ENCODE data around the gene ERGIC1. TPM values are rescaled to one million over a fixed set of nuclear protein-coding genes. Genes with fewer than 3 reads are reported as not detected.

Gene ERGIC1
- total and polyA plus RNA-seq, 2 of the 13 experiments (the other 11 are each of a cell fraction or from before 2014, with no cell fraction given), result 78.5 to 184 TPM

GRCh38 chr5:172871536-172871935 lies 37.5 kb downstream of the ERGIC1 start:
- WGBS (ENCODE audit: low lambda C conversion rate), result 97% methylated on average over 3 of the region's 3 CpGs
- H3K4me3 ChIP-seq (replicated peaks in 1 of 3; ENCODE audit: insufficient read depth in 1 of 3, low read depth in 2 of 3, low read length in 3 of 3), result no peak overlapping the region
- H2AFZ ChIP-seq (ENCODE audit: low read length), result no peak overlapping the region
- no TSS peak for BruUV-seq (replicated peaks)
- intact Hi-C loops (cut with micrococcal nuclease; ENCODE audit: unreplicated experiment), result no loop called here
- no peaks in the 10 kb centered on the region; the same call in 1 of the 2 replicates for H4K20me1 ChIP-seq (ENCODE audit: insufficient read depth, low read length)
- H3K27me3 ChIP-seq (ENCODE audit: control insufficient read depth in 1 of 2, insufficient read depth in 2 of 2, low read length in 2 of 2), result no peaks in the 10 kb centered on the region
- no peaks in the 10 kb centered on the region for H3K9me3 ChIP-seq (ENCODE audit: low read length)
- TF ChIP-seq IRF2 (CRISPR knock-in tag; IDR thresholded peaks at IDR 0.05), result no peak
- no peak for TF ChIP-seq MAFG (CRISPR knock-in tag; IDR thresholded peaks at IDR 0.05)
- no peak for TF ChIP-seq SRSF4 (IDR thresholded peaks at IDR 0.05; ENCODE audit: low read depth, low read length, poor library complexity, severe bottlenecking)
- TF ChIP-seq SETDB1 (CRISPR knock-in tag; IDR thresholded peaks at IDR 0.05; ENCODE audit: borderline replicate concordance), result no peak
- TF ChIP-seq THAP7 (CRISPR knock-in tag; IDR thresholded peaks at IDR 0.05), result no peak
- no peak for TF ChIP-seq ZNF501 (CRISPR knock-in tag; IDR thresholded peaks at IDR 0.05)
- TF ChIP-seq ISX (CRISPR knock-in tag; conservative IDR thresholded peaks at IDR 0.05), result no peak
- no peak for TF ChIP-seq KMT2A (CRISPR knock-in tag; IDR thresholded peaks at IDR 0.05)
- TF ChIP-seq KLF16 (CRISPR knock-in tag; IDR thresholded peaks at IDR 0.05), result no peak
- no peak for TF ChIP-seq ZFP82 (CRISPR knock-in tag; IDR thresholded peaks at IDR 0.05; ENCODE audit: borderline replicate concordance)
- TF ChIP-seq FOXM1 (CRISPR knock-in tag; IDR thresholded peaks at IDR 0.05), result no peak
- no peak for TF ChIP-seq MTA1 (CRISPR knock-in tag; IDR thresholded peaks at IDR 0.05; ENCODE audit: borderline replicate concordance)
- no peak for TF ChIP-seq PBX3 (CRISPR knock-in tag; IDR thresholded peaks at IDR 0.05; ENCODE audit: borderline replicate concordance)
- no peak for TF ChIP-seq MYPOP (CRISPR knock-in tag; IDR thresholded peaks at IDR 0.05)
- H3K4me2 ChIP-seq (ENCODE audit: low read depth, low read length), result no peak overlapping the region
- in situ Hi-C loops (cut with HindIII; ENCODE audit: extremely low pct_ligation_motif_present, low pct_unique_long_range_greater_than_20kb), result no loop called here
- DNase-seq (ENCODE audit: low spot score) (no peak), ATAC-seq (no peak), FAIRE-seq (no peak)
- H3K36me3 ChIP-seq (replicated peaks in 1 of 2; ENCODE audit: control insufficient read depth in 1 of 2, insufficient read depth in 2 of 2, low read length in 2 of 2), result peaks cover 3 to 16% of the 10 kb centered on the region in 2 experiments; a peak in 3 of 5 replicates
- no peak overlapping the region for H3K27ac ChIP-seq (ENCODE audit: extremely low read length, insufficient read depth, low read length)
- ChIA-PET CTCF (ENCODE audit: low intra/inter-chr PET ratio, low total read pairs) (no interaction called here), POLR2A (interaction anchor here (1.8 kb wide), 1 partner anchor 12 kb away, joined by 8 read pairs; no protein-coding TSS in a partner anchor)
- H3K4me1 ChIP-seq (ENCODE audit: insufficient read depth, low read length), result peaks cover 73% of the 10 kb centered on the region
- H3K9ac ChIP-seq (ENCODE audit: insufficient read depth, low read depth, low read length), result no peak overlapping the region
- peaks cover 53% of the 10 kb centered on the region for H3K79me2 ChIP-seq (ENCODE audit: insufficient read depth, low read length)
